EL (cell line): ENCODE results near the gene ALOX12.
"Not testable (repeated sequence)": the region's sequence is repeated elsewhere in the genome, so short reads cannot be mapped to it uniquely, and the experiment has no call there.

Source experiments
- DNase-seq: peaks from one replicate; pipeline ENCODE4 v3.0.0-alpha.2; 2016

ALOX12 gene

DNA sequence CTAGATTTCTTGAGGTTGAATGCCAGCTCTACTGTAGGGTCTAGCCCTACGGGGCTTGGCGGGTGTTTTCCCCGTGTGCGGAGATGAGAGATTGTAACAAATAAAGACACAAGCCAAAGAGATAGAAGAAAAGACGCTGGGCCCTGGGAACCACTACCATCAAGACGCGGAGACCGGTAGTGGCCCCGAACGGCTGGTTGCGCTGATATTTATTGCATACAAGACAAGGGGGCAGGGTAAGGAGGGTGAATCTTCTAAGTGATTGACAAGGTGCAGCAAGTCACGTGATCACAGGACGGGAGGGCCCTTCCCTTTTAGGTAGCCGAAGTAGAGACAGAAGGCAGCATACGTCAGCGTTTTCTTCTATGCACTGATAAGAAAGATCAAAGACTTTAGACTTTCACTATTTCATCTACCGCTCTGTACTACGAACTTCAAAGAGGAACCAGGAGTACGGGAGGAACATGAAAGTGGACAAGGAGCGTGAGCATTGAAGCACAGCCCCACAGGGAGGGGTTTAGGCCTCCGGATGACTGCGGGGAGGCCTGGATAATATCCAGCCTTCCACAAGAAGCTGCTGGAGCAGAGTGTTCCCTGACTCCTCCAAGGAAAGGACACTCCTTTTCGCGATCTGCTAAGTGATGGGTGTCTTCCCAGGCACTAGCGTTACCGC is 51.0 kb downstream of the ALOX12 start:
- not testable (repeated sequence) for DNase-seq

DNA sequence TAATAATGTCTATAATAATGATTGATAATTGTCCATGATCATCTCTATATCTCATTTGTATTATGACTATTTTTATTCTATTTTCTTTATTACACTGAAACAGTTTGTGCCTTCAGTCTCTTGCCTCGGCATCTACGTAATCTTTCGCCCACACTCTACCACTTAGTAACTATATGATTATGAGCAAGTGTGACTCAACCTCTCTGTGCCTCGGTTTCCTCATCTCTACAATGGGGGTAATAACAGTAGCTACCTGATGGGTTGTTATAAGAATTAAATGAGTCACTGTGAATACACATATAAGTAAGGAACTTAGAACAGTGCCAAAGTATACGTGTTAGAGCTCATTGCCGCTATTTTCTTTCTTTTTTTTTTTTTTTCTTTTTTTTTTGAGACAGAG is 51.7 kb downstream of the ALOX12 start:
- DNase-seq, result no peak

GRCh38 chr17:7048968-7049367 is 53.1 kb downstream of the ALOX12 start:
- no peak for DNase-seq

- DNase-seq, result not testable (repeated sequence)
Measured at GRCh38 chr17:7050583-7050982, 54.7 kb downstream of the ALOX12 start.

DNA sequence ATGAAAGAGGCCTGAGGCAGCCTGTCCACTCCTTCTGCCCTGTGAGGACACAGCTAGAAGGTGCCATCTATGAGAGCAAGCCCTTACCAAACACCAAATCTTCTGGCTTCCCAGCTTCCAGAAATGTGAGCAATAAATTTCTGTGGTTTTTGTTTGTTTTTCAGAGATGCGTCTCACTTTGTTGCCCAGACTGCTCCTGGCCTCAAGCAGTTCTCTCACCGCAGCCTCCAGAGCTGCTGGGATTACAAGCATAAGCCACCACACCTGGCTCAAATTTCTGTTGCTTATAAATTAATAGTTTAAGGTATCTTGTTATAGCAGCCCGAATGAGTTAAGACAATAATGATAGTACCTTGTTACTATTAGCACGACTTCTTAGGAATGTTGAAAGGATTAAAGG is 60.5 kb downstream of the ALOX12 start:
- peak; percentile 59 for DNase-seq

DNA sequence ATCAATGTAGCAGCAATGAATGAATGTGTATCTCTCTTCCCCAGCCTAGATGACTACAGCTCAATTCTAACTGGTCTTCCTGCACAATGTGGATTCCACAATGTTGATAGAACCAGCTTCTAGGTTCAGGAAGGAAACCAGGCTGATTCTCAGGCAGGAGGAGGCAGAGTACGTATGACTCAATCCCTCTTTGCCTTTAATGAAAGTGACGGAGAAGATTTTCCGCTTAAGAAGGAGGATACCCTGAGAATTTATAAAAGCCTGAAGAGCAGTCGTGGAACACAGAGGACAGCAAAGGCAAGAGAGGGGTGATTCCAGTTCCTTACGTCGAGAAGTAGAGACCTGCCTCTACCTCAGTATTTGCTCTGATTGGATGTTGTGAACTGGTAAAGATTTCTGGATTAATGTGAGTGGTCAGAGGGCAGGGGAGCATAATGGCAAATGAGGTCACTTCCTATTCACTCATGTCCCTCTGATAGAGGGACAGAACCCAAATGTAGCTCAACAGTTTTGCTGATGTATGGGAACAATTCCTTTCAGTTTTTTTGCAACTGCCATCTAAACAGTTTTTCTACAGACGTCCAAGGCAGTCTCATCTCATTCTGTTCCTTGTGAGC is 63.1 kb downstream of the ALOX12 start:
- no peak for DNase-seq
